Eye (tissue), 1 donor: ENCODE results near the gene AUH.

Source experiments
- DNase-seq: peaks from one replicate; pipeline ENCODE4 v3.0.0-alpha.2; 2015

The AUH gene

GRCh38 chr9:91185193-91185886 is 176.4 kb downstream of the AUH start:
- no peak for DNase-seq

DNA sequence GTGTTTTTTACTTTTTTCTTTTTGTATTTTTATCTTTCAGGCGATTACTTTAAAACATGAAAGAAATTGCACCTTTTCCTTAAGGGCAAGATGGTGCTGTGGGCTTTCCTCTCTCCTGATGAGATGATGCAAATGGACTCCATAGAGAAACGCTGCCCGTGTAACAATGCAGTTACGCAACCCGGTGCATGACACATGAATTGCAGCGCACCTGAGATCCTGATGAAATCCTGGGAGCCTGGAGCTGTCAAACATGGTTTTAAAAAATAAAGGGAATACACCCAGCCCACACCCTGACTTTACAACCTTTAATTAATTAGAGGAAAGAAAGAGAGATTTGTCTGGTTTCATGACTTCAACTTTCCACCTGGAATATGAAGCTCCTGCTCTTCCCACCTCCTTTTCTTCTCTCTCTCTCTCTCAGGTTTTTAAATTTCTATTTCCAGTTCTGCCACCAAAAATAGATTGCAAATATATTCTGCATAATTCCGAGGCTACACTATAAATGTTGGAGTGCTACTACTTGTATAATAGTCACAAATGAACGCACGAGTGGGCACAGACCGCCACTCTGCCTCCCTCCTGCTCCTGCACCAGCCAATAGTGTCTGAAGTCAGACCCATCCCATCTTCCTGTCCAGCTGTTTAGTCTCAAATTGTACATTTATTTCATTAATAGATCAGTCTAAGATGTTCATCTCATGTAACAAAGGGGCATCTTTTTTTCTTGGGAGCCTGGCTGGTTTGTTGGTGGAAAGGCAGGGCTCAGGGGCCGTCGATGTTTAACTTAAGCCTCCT is 179.1 kb downstream of the AUH start:
- no peak for DNase-seq

- no peak for DNase-seq
These were observed 180.2 kb downstream of the AUH start for GRCh38 chr9:91181541-91181940.

- DNase-seq: no peak
These were observed 180.8 kb downstream of the AUH start for GRCh38 chr9:91180930-91181268.

GRCh38 chr9:91180240-91180929 is 181.3 kb downstream of the AUH start:
- no peak for DNase-seq

DNA sequence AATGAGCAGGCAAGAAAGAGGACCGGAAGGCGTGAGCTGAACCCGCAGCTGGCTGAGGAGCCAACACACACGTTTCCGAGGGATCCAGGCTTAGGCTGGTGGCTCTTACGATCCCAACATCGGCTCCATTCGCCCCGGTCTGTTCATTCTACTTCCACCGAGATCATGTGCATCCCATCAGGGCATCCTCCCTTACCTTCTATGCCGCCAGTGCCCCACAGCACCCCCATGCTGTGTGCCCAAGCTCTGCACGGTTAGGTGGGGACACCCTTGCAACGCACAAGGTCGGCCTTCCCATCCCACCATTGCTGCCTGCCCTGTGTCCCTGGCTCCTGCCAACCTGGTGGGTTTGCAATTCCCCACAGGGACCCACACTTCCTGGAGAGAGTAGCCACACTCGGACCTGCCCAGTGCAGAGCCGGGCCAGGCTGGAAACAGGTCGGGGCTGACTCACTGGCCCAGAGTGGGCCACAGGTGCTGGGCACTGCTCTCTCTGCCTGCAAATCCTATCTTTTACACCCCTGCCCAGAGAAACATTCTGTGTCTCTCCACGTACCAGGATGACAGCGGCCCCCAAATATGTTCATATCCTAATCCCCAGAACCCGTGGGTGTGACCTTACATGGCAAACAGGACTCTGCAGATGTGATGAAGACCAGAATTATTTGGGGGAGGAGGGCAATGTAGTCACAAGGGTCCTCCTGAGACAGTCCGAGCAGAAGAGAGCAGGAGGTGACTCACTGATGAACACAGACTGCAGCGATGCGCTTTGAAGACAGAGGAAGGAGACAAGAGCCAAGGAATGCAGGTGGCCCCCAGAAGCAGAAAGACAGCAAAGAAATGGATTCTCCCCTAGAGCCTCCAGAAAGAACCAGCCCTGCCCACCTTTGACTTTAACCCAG is 182.2 kb downstream of the AUH start:
- no peak for DNase-seq

DNA sequence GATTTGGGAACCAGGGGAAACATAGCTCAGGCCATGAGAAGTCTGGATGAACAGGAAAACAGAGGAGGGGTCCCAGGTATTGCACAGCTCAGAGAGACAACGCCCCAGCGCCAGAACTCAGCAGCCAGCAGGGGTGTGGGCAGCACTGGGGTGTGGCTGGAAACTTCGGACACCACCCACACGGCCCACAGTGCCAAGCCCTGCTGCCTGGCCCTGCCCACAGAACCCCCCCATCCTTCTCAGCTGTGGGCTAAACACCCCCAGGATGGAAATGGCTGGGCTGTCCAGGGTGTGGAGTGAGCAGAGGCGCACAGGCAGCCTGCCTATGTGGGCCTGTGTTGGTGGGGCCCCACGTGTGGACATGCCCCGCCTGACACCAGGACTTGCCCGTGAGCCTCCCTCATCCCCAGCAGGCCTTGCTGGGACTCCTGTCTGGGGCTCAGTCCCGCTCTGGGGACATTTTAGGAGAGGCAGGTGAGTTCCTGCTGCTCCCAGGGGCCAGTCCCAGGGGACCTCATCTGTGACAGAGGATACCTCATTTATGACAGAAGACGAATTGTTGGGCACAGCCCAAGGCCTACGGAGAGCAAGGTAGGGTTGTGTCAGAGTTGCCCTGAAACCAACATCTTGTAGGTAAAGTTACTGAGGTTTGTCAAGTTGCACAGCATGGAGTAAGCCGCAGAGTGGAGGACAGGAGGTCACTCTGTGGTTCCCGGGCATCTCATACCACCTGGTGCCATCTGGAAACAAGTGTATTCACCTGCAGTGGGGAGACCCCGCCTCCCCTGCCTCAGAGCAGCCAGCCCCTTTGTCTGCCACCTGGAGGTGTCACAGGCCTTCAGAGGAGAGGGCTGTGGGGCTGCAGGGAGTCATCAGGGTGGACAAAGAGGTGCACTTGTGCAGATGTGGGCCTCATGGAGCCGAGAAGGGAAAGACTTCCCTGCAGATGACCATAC is 183.2 kb downstream of the AUH start:
- DNase-seq: no peak

- no peak for DNase-seq
These were observed 183.9 kb downstream of the AUH start for GRCh38 chr9:91177661-91178280.

- DNase-seq: no peak
These were observed 184.6 kb downstream of the AUH start for GRCh38 chr9:91177081-91177480.

DNA sequence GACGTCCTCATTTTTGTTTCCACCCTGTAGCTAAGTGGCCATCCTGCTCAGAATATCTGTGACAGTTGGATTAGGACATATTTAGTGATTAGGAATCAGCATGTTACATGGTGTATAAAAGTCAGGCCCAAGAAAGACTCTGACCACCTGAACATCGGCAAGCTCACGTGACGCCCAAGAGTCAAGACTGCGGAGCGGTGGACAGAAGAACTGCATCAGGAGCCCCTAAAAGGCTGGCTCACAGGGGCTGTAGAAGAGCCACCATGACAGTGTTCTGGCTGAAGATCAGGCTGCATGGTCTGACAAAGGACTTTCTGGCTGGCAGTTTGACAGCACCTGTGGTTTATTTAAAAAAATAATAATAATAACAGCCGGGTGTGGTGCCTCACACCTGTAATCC is 185.3 kb downstream of the AUH start:
- no peak for DNase-seq

- no peak for DNase-seq
These were observed 186.9 kb downstream of the AUH start for GRCh38 chr9:91174772-91175171.

DNA sequence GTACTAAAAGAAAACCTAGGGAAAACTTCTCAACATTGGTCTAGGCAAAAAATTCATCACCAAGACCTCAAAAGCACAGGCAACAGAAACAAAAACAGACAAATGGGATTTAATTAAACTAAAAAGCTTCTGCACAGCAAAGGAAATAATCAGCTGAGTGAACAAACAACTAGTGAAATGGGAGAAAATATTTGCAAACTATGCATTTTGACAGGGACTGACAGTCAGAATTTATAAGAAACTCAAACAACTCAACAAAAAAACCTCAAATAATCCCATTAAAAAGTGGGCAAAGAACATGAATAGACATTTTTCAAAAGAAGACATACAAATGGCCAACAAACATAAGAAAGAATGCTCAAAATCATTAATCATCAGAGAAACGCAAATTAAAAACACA is 189.4 kb downstream of the AUH start:
- no peak for DNase-seq

GRCh38 chr9:91170951-91171350 is 190.8 kb downstream of the AUH start:
- no peak for DNase-seq

DNA sequence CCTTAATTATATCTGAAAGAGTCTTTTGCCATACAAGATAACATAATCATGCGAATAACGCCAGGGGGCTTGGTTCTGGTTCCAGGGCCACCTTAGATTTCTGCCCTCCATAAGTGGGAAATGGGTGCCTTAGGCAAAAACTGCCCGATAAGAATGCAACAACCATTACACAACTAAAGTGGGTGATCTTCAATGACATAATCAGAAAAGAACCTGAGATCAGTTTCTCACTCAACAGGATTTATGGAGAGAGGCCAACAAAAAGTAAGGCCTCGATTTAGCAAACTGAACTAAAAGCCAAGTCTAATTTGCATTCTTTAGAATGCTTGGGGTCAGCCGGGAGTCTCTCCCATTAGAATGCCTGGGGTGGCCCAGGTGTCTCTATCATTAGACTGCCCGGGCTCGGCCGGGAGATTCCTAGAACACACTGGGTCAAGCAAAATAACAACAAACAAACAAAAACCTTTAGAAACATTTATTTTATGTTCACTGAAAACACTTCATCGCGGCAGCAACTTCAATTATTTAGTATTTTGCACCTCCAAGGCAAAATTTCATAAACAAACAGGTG is 194.8 kb downstream of the AUH start:
- DNase-seq: no peak

GRCh38 chr9:91164724-91165520 is 196.8 kb downstream of the AUH start:
- peak; percentile 53 for DNase-seq
